ENCODE measurements around the gene HMG20A.

- TF ChIP-seq CTCF (IDR thresholded peaks at IDR 0.05), result no peak
- no peak for TF ChIP-seq POLR2AphosphoS5 (IDR thresholded peaks at IDR 0.05; ENCODE audit: low read depth, low read length)
- TF ChIP-seq REST (IDR thresholded peaks at IDR 0.05; ENCODE audit: insufficient read depth in 1 of 2, low read depth in 2 of 2, low read length in 1 of 2), result no peak
- no peak for TF ChIP-seq SIN3A (IDR thresholded peaks at IDR 0.05; ENCODE audit: borderline replicate concordance, insufficient read depth, low read depth, low read length)
Measured at GRCh38 chr15:77455696-77456321, 35.1 kb downstream of the HMG20A start.

All from Panc1 (cell line).